K562 (cell line): ENCODE results near the gene EFHB. TPM values are rescaled to one million over a fixed set of nuclear protein-coding genes. Genes with fewer than 3 reads are reported as not detected.

Experiments used
- DMBX1 ChIP-seq: fragments of 250-450 bp; sonication (Bioruptor Pico); IDR thresholded peaks from 2 replicates; pipeline ENCODE4 v1.8.0; 2022; ENCODE audit warnings: inconsistent platforms, mild to moderate bottlenecking, moderate library complexity, borderline replicate concordance
- E2F5 ChIP-seq: sonication (generic); formaldehyde crosslinking; IDR thresholded peaks from 2 replicates; pipeline ENCODE4 v1.8.0; 2022; ENCODE audit warnings: mild to moderate bottlenecking, missing genetic modification reagents
- ELK1 ChIP-seq: sonication (generic); formaldehyde crosslinking; IDR thresholded peaks from 2 replicates; pipeline ENCODE4 v1.8.1; 2022; ENCODE audit warnings: missing genetic modification reagents
- EP300 ChIP-seq: IDR thresholded peaks from 2 replicates; pipeline ENCODE4 v1.6.1; 2012; ENCODE audit warnings: low read length, improper control_type of control experiment
- ERF ChIP-seq: fragments of 450-650 bp; formaldehyde crosslinking; IDR thresholded peaks from 2 replicates; pipeline ENCODE4 v1.4.0; 2020; ENCODE audit warnings: mild to moderate bottlenecking, mixed read lengths
- ETS1 ChIP-seq: conservative IDR thresholded peaks from 2 replicates; pipeline ENCODE4 v1.6.1; 2011; ENCODE audit warnings: low read depth, mild to moderate bottlenecking, low read length; ENCODE audit not compliant: control insufficient read depth
- GABPB1 ChIP-seq: sonication (generic); formaldehyde crosslinking; IDR thresholded peaks from 2 replicates; pipeline ENCODE4 v1.8.0; 2022; ENCODE audit warnings: mild to moderate bottlenecking, missing genetic modification reagents
- GATAD2B ChIP-seq: fragments of 450-650 bp; IDR thresholded peaks from 2 replicates; pipeline ENCODE4 v1.6.1; 2017; ENCODE audit warnings: mild to moderate bottlenecking, borderline replicate concordance
- GTF2E2 ChIP-seq: fragments of 200-800 bp; sonication (Bioruptor generic); IDR thresholded peaks from 2 replicates; pipeline ENCODE4 v1.6.1; 2016; ENCODE audit warnings: missing genetic modification characterization, missing compliant biosample characterization
- HCFC1 ChIP-seq: IDR thresholded peaks from 2 replicates; pipeline ENCODE4 v1.6.1; 2012; ENCODE audit warnings: low read depth, low read length, improper control_type of control experiment
- HMGN3 ChIP-seq: IDR thresholded peaks from 2 replicates; pipeline ENCODE4 v1.6.1; 2011; ENCODE audit warnings: borderline replicate concordance, low read depth, mild to moderate bottlenecking, mixed read lengths, low read length; ENCODE audit not compliant: insufficient read length; ENCODE audit errors: extremely low read depth
- LCOR ChIP-seq: sonication (generic); formaldehyde crosslinking; IDR thresholded peaks from 2 replicates; pipeline ENCODE4 v1.8.0; 2022; ENCODE audit warnings: mild to moderate bottlenecking, missing genetic modification reagents
- MYNN ChIP-seq, 2 experiments: sonication (generic); formaldehyde crosslinking in 1 of 2; IDR thresholded peaks; 2 replicates each; pipeline versions ENCODE4 v1.5.0 to v1.6.1; 2016 to 2020; ENCODE audit warnings: antibody characterized with exemption in 1 of 2, missing genetic modification reagents in 1 of 2
- NELFE ChIP-seq: IDR thresholded peaks from 2 replicates; pipeline ENCODE4 v1.6.1; 2011; ENCODE audit warnings: mild to moderate bottlenecking; ENCODE audit not compliant: insufficient read depth, insufficient read length
- PHB ChIP-seq: fragments of 250-450 bp; sonication (Bioruptor Pico); IDR thresholded peaks from 2 replicates; pipeline ENCODE4 v1.5.0; 2021
- PHF8 ChIP-seq: fragments of 200-600 bp; sonication (generic); IDR thresholded peaks from 2 replicates; pipeline ENCODE4 v1.6.1; 2012; ENCODE audit warnings: mixed run types, mild to moderate bottlenecking, inconsistent platforms, low read length, moderate library complexity, borderline replicate concordance
- PREB ChIP-seq: sonication (generic); formaldehyde crosslinking; IDR thresholded peaks from 2 replicates; pipeline ENCODE4 v1.8.1; 2023; ENCODE audit warnings: mild to moderate bottlenecking, missing genetic modification reagents
- RB1 ChIP-seq: fragments of 450-650 bp; IDR thresholded peaks from 2 replicates; pipeline ENCODE4 v1.6.1; 2017; ENCODE audit warnings: low read depth, mild to moderate bottlenecking
- RBM25 ChIP-seq: fragments of 200-400 bp; formaldehyde crosslinking; IDR thresholded peaks from 2 replicates; pipeline ENCODE4 v1.6.1; 2018; ENCODE audit warnings: low read length, low read depth, moderate library complexity; ENCODE audit not compliant: severe bottlenecking
- RBM39 ChIP-seq: fragments of 200-400 bp; formaldehyde crosslinking; optimal IDR thresholded peaks from 2 replicates; pipeline ENCODE3; 2018; ENCODE audit warnings: low read depth, low read length
- RCOR1 ChIP-seq, 2 experiments: IDR thresholded peaks; 2 replicates each; pipeline ENCODE4 v1.6.1; 2012; ENCODE audit warnings: low read depth in 2 of 2, low read length in 2 of 2, borderline replicate concordance in 1 of 2, improper control_type of control experiment in 1 of 2
- SAP30 ChIP-seq: fragments of 200-600 bp; sonication (generic); IDR thresholded peaks from 2 replicates; pipeline ENCODE4 v1.6.1; 2012; ENCODE audit warnings: borderline replicate concordance, low read depth, mild to moderate bottlenecking, moderate library complexity, low read length, control low read depth, inconsistent platforms; ENCODE audit not compliant: insufficient read depth, poor library complexity, severe bottlenecking
- SMC3 ChIP-seq: conservative IDR thresholded peaks from 2 replicates; pipeline ENCODE4 v1.6.1; 2011; ENCODE audit warnings: low read depth, low read length, improper control_type of control experiment; ENCODE audit not compliant: insufficient read depth
- TCF7 ChIP-seq: sonication (generic); IDR thresholded peaks from 2 replicates; pipeline ENCODE4 v1.6.1; 2016; ENCODE audit warnings: antibody characterized with exemption, borderline replicate concordance
- ZFP30 ChIP-seq: fragments of 250-450 bp; sonication (Bioruptor Pico); IDR thresholded peaks from 2 replicates; pipeline ENCODE4 v1.8.0; 2022; ENCODE audit warnings: moderate library complexity, mild to moderate bottlenecking, inconsistent platforms, borderline replicate concordance
- polyA plus RNA-seq, 8 experiments: library from polyadenylated mRNA; depleted of rRNA in 4 of 8; stranded (reverse) in 5 of 8; unstranded in 3 of 8; fragments of >200 nt; fragmentation: Nextera tagmentation in 2 of 8; fragmentation: Illumina TruSeq in 1 of 8; extraction: Ambion mirVana in 2 of 8; extraction: Trizol in 1 of 8; gene quantifications; 2 replicates each; pipeline versions ENCODE4 v1.2.1 to v1.2.3, GENCODE V29; 2011 to 2014; ENCODE audit warnings: inconsistent platforms in 1 of 8, missing spikeins in 1 of 8
- total RNA-seq, 7 experiments: library from RNA; depleted of rRNA in 6 of 7; stranded (reverse); fragments of >200 nt in 6 of 7; fragmentation: Illumina TruSeq in 2 of 7; extraction: Trizol in 2 of 7; gene quantifications; 2 replicates each; pipeline versions ENCODE4 v1.2.1 to v1.2.3, GENCODE V29; 2011 to 2021; ENCODE audit warnings: low replicate concordance in 1 of 7

Gene EFHB
- total and polyA plus RNA-seq, 9 of the 15 experiments (the other 6 are each of a cell fraction or from before 2014, with no cell fraction given) = 1.5 to 4.0 (median 1.8) TPM

- TF ChIP-seq RB1 (no peak), HCFC1 (0 out of 2 replicates have a peak, but pooled peaks have one; percentile 12), RBM39 (peak; percentile 99), SMC3 (no peak), PHB (CRISPR knock-in tag) (no peak), TCF7 (no peak), GTF2E2 (no peak), GATAD2B (no peak), MYNN (IDR thresholded peaks at IDR 0.05) (no peak), MYNN (CRISPR knock-in tag; IDR thresholded peaks at IDR 0.05) (no peak), LCOR (CRISPR knock-in tag) (no peak), ZFP30 (CRISPR knock-in tag) (no peak), SAP30 (no peak), RCOR1 (IDR thresholded peaks at IDR 0.05; ENCODE audit: borderline replicate concordance in 1 of 2, low read depth in 2 of 2, low read length in 2 of 2) (peak in 1 of 2 experiments; percentile 78; a peak in 2 of 4 replicates), GABPB1 (CRISPR knock-in tag) (no peak), EP300 (no peak), RBM25 (no peak), PREB (no peak), ETS1 (no peak), HMGN3 (no peak), DMBX1 (CRISPR knock-in tag) (no peak), ELK1 (CRISPR knock-in tag) (no peak), NELFE (no peak), ERF (CRISPR knock-in tag) (no peak), E2F5 (no peak), PHF8 (no peak)
Observed at GRCh38 chr3:19934098-19934566, at the start of gene EFHB (continued).
